ENCODE measurements around the gene PDE4A.

GRCh38 chr19:10390652-10391286 lies 29.6 kb upstream of the PDE4A start:
- TF ChIP-seq POLR2A (IDR thresholded peaks at IDR 0.05; ENCODE audit: low read length) (no peak), GATA1 (IDR thresholded peaks at IDR 0.05; ENCODE audit: low read depth, low read length) (no peak)
